Sigmoid colon (tissue), 7 donors: ENCODE results near the gene KRT24. TPM values are rescaled to one million over a fixed set of nuclear protein-coding genes. Genes with fewer than 3 reads are reported as not detected.

Experiments used
- DNase-seq: peaks from one replicate; pipeline ENCODE4 v3.0.0-alpha.2; 2019
- H3K27ac ChIP-seq, 4 donors: fragments of 200-600 bp; sonication (generic); one replicate each; pipeline ENCODE4 v1.5.1; 2016 to 2019; ENCODE audit warnings: mild to moderate bottlenecking in 1 of 4
- H3K27me3 ChIP-seq, 3 donors: fragments of 200-600 bp; sonication (generic); one replicate each; pipeline ENCODE4 v1.5.1; 2019; ENCODE audit warnings: mild to moderate bottlenecking in 1 of 3
- H3K36me3 ChIP-seq, 4 donors: fragments of 200-600 bp; sonication (generic); one replicate each; pipeline ENCODE4 v1.5.1; 2016 to 2019
- H3K4me1 ChIP-seq, 4 donors: fragments of 200-600 bp; sonication (generic); one replicate each; pipeline ENCODE4 v1.5.1; 2017 to 2019
- H3K4me3 ChIP-seq, 4 donors: fragments of 200-600 bp; sonication (generic); one replicate each; pipeline ENCODE4 v1.5.1; 2017 to 2019; ENCODE audit warnings: mild to moderate bottlenecking in 2 of 4, moderate library complexity in 1 of 4
- H3K9me3 ChIP-seq, 4 donors: fragments of 200-600 bp in 3 of 4; sonication (generic) in 3 of 4; one replicate each; pipeline versions ENCODE4 v1.5.1 to v1.6.1; 2013 to 2019
- CTCF ChIP-seq, 4 experiments: fragments of 450-650 bp in 3 of 4; fragments of 200-600 bp in 1 of 4; IDR thresholded peaks; one replicate each; pipeline ENCODE4 v1.5.1; 2016 to 2019; ENCODE audit warnings: antibody characterized with exemption in 4 of 4, mild to moderate bottlenecking in 3 of 4, moderate library complexity in 2 of 4
- EP300 ChIP-seq, 4 donors: sonication (generic); formaldehyde crosslinking; IDR thresholded peaks; one replicate each; pipeline ENCODE4 v1.6.1; 2017; ENCODE audit warnings: antibody characterized with exemption in 4 of 4
- POLR2A ChIP-seq, 2 donors: fragments of 450-650 bp; IDR thresholded peaks; one replicate each; pipeline ENCODE4 v1.6.1; 2016; ENCODE audit warnings: antibody characterized with exemption in 2 of 2, mild to moderate bottlenecking in 2 of 2, moderate library complexity in 2 of 2
- POLR2AphosphoS5 ChIP-seq, 4 donors: sonication (generic); formaldehyde crosslinking; IDR thresholded peaks; one replicate each; pipeline ENCODE4 v1.6.1; 2017; ENCODE audit warnings: antibody characterized with exemption in 4 of 4
- WGBS, 2 donors: extraction: QIAGEN DNeasy Blood & Tissue Kit; methylation state at CpG; one replicate each; pipeline ENCODE4 v1.1.7; 2013; 5-methylcytosine and 5-hydroxymethylcytosine counted together
- intact Hi-C: fragments of 100-400 bp; cut with DNase I; formaldehyde crosslinking; loops from one replicate; pipeline ENCODE4 v1.15.1; 2023
- polyA plus RNA-seq, 3 donors: library from polyadenylated mRNA; stranded (reverse); fragments of 200-250 nt; gene quantifications; one replicate each; pipeline ENCODE4 v1.2.3, GENCODE V29; 2013
- total RNA-seq, 4 donors: library from RNA; depleted of rRNA; stranded (reverse); fragments of >200 nt; gene quantifications; one replicate each; pipeline ENCODE4 v1.1.0, GENCODE V29; 2016
- donor health status: healthy with polysubstance abuse.
- donor health status: Bipolar disorder and iron deficiency.
- donor health status: healthy.

Gene KRT24
- total and polyA plus RNA-seq, 7 donors: 0.36 to 5.4 (median 1.7) TPM; not detected in 3

GRCh38 chr17:40714473-40714872, 10.9 kb upstream of the KRT24 start:
- Histone ChIP-seq H3K36me3 (no peaks in the 10 kb centered on the region), H3K4me1 (no peaks in the 10 kb centered on the region), H3K27ac (no peak overlapping the region), H3K27me3 (no peaks in the 10 kb centered on the region), H3K4me3 (no peak overlapping the region), H3K9me3 (no peaks in the 10 kb centered on the region)
- no peak for TF ChIP-seq POLR2AphosphoS5 (IDR thresholded peaks at IDR 0.05)
- no peak for TF ChIP-seq EP300 (IDR thresholded peaks at IDR 0.05)
- TF ChIP-seq POLR2A (IDR thresholded peaks at IDR 0.05): no peak
- TF ChIP-seq CTCF (IDR thresholded peaks at IDR 0.05): no peak
- no peak for DNase-seq
- intact Hi-C loops: no loop called here
- 70 to 75% methylated on average over 6 of the region's 6 CpGs for WGBS, 2 donors

DNA sequence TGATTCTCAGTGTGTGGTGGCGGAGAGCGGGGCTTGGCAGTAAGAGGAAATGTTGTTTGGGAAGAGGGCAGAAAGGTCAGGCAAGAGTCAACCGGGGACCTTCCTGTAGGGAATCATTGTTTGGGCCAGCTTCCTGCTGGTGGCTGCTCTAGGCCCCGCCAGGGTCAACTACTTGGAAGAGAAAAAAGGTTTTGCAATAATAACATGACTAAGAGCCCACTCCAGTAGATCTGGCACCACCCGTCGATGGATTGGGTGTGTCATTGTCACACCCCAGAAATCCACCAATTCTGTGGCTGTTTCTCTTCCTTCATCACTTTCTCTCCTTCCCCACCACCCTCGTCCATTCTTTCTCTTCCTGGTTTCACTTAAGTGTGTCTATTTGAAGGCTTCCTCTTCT, 4.2 kb upstream of the KRT24 start:
- 60 to 68% methylated on average over 7 of the region's 7 CpGs for WGBS, 2 donors
- intact Hi-C loops: no loop called here
- Histone ChIP-seq H3K27me3 (peaks cover 0 to 13% (median 0%) of the 10 kb centered on the region in 3 donors), H3K4me3 (no peak overlapping the region), H3K4me1 (no peaks in the 10 kb centered on the region), H3K27ac (peak overlapping the region in 2 of 4 donors; percentile 38 to 72), H3K36me3 (no peaks in the 10 kb centered on the region), H3K9me3 (no peaks in the 10 kb centered on the region)
- peak; percentile 74 for DNase-seq
- TF ChIP-seq EP300 (IDR thresholded peaks at IDR 0.05): no peak
- TF ChIP-seq POLR2A (IDR thresholded peaks at IDR 0.05): no peak
- no peak for TF ChIP-seq CTCF (IDR thresholded peaks at IDR 0.05)
- peak in 2 of 4 donors; percentile 14 to 21 for TF ChIP-seq POLR2AphosphoS5 (IDR thresholded peaks at IDR 0.05)

GRCh38 chr17:40705584-40705983, 2.0 kb upstream of the KRT24 start:
- no peak overlapping the region for H3K27ac ChIP-seq
- H3K4me3 ChIP-seq: no peak overlapping the region
- no peaks in the 10 kb centered on the region for H3K36me3 ChIP-seq
- H3K4me1 ChIP-seq: no peaks in the 10 kb centered on the region
- TF ChIP-seq EP300 (IDR thresholded peaks at IDR 0.05) (no peak), CTCF (IDR thresholded peaks at IDR 0.05) (no peak), POLR2AphosphoS5 (IDR thresholded peaks at IDR 0.05) (no peak), POLR2A (IDR thresholded peaks at IDR 0.05) (no peak)
- 45 to 62% methylated on average over 4 of the region's 4 CpGs for WGBS, 2 donors
- no peak for DNase-seq
- intact Hi-C loops: no loop called here
- peaks cover 0 to 13% (median 0%) of the 10 kb centered on the region in 3 donors for H3K27me3 ChIP-seq
- H3K9me3 ChIP-seq: no peaks in the 10 kb centered on the region

DNA sequence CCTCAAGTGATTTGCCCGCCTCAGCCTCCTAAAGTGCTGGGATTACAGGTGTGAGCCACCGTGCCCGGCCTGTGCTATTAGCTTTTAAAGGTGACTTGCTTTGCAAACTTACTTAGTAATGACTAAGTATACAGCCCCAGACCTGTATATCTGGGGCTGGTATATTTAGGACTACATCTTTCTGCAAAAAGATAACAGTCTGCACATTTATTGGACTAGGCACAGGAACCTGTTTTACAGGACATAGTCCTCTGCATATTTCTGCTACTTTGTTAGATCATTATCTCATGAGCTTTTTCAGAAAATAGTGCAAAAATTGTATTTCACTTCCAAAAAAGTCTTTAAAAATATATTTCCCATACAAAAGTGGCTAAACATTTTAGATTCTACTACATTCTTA, 1.3 kb downstream of the KRT24 start:
- Histone ChIP-seq H3K27me3 (peaks cover 0 to 30% (median 3%) of the 10 kb centered on the region in 3 donors), H3K36me3 (no peaks in the 10 kb centered on the region), H3K4me1 (no peaks in the 10 kb centered on the region), H3K4me3 (no peak overlapping the region), H3K27ac (no peak overlapping the region), H3K9me3 (no peaks in the 10 kb centered on the region)
- TF ChIP-seq EP300 (IDR thresholded peaks at IDR 0.05) (no peak), POLR2A (IDR thresholded peaks at IDR 0.05) (no peak)
- intact Hi-C loops: no loop called here
- DNase-seq: no peak
- WGBS, 2 donors: 70 to 84% methylated on average over 3 of the region's 3 CpGs

DNA sequence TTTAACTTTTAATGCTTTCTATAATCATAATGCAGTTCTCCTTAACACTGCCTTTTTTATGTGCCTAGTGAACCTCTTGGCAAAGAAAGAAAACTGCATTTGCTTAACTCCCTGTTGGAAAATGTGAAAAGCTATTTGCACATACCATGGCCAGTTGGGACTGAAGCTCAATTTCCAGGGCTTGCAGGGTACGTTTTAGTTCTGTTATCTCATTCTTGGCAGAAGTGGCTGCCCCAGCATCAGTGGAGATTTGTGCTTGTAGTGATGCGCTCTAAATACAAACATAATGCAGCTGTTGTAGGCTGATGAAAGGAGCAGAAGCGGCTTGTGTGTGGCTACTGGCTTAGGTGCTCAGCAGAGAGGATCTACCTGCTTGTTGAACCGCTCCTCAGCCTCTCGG, 3.7 kb downstream of the KRT24 start:
- Histone ChIP-seq H3K4me1 (no peaks in the 10 kb centered on the region), H3K27me3 (peaks cover 0 to 22% (median 3%) of the 10 kb centered on the region in 3 donors), H3K36me3 (no peaks in the 10 kb centered on the region), H3K9me3 (no peaks in the 10 kb centered on the region), H3K4me3 (no peak overlapping the region), H3K27ac (no peak overlapping the region)
- no peak for DNase-seq
- no peak for TF ChIP-seq CTCF (IDR thresholded peaks at IDR 0.05)
- no peak for TF ChIP-seq POLR2A (IDR thresholded peaks at IDR 0.05)
- TF ChIP-seq POLR2AphosphoS5 (IDR thresholded peaks at IDR 0.05): no peak
- no peak for TF ChIP-seq EP300 (IDR thresholded peaks at IDR 0.05)
- 65 to 73% methylated on average over 5 of the region's 5 CpGs for WGBS, 2 donors
- intact Hi-C loops: no loop called here
